Measurements from ENCODE around the gene ZNF181. TPM values are rescaled to one million over a fixed set of nuclear protein-coding genes. Genes with fewer than 3 reads are reported as not detected.

Gene ZNF181
- total RNA-seq, 1 experiment from 2014 or later, result 17.2 TPM

GRCh38 chr19:34786236-34786635, 52.2 kb downstream of the ZNF181 start:
- BruUV-seq (replicated peaks), result no TSS peak
- Histone ChIP-seq H2AFZ (ENCODE audit: low read length) (no peak overlapping the region), H3K4me3 (ENCODE audit: low read length) (no peak overlapping the region), H3K4me1 (ENCODE audit: insufficient read depth, low read length) (no peaks in the 10 kb centered on the region), H3K9me2 (replicated peaks; ENCODE audit: low read length) (no peaks in the 10 kb centered on the region), H3K27ac (ENCODE audit: low read length) (no peak overlapping the region), H3K79me2 (ENCODE audit: low read length) (no peaks in the 10 kb centered on the region), H3K27me3 (ENCODE audit: low read length) (no peaks in the 10 kb centered on the region), H4K20me1 (ENCODE audit: low read length) (no peaks in the 10 kb centered on the region), H3K9ac (ENCODE audit: low read length) (no peak overlapping the region), H3K4me2 (ENCODE audit: low read length) (no peak overlapping the region), H3F3A (ENCODE audit: low read length, unreplicated experiment) (no peaks in the 10 kb centered on the region), H3K36me3 (ENCODE audit: low read depth, low read length) (no peaks in the 10 kb centered on the region), H3K9me3 (ENCODE audit: low read length) (no peaks in the 10 kb centered on the region)
- intact Hi-C loops (cut with micrococcal nuclease), result no loop called here
- DNase-seq, result no peak
- no peak for TF ChIP-seq CTCF (conservative IDR thresholded peaks at IDR 0.05; ENCODE audit: low read depth, low read length)
- no peak for TF ChIP-seq EZH2 (IDR thresholded peaks at IDR 0.05; ENCODE audit: low read length, unreplicated experiment)
- TF ChIP-seq EZH2phosphoT487 (IDR thresholded peaks at IDR 0.05; ENCODE audit: borderline replicate concordance, low read length), result no peak
- CTCF ChIA-PET, result no interaction called here
- POLR2A ChIA-PET (ENCODE audit: unreplicated experiment), result no interaction called here
- no peak for ATAC-seq

- H3F3A ChIP-seq (ENCODE audit: low read length, unreplicated experiment), result no peaks in the 10 kb centered on the region
- H3K27me3 ChIP-seq (ENCODE audit: low read length), result no peaks in the 10 kb centered on the region
- H3K9me2 ChIP-seq (replicated peaks; ENCODE audit: low read length), result no peaks in the 10 kb centered on the region
- no peak overlapping the region for H3K4me3 ChIP-seq (ENCODE audit: low read length)
- ATAC-seq (no peak), DNase-seq (no peak)
- H3K9ac ChIP-seq (ENCODE audit: low read length), result no peak overlapping the region
- H2AFZ ChIP-seq (ENCODE audit: low read length), result no peak overlapping the region
- H3K36me3 ChIP-seq (ENCODE audit: low read depth, low read length), result no peaks in the 10 kb centered on the region
- ChIA-PET CTCF (no interaction called here), POLR2A (ENCODE audit: unreplicated experiment) (no interaction called here)
- H3K4me2 ChIP-seq (ENCODE audit: low read length), result no peak overlapping the region
- H4K20me1 ChIP-seq (ENCODE audit: low read length), result no peaks in the 10 kb centered on the region
- TF ChIP-seq CTCF (conservative IDR thresholded peaks at IDR 0.05; ENCODE audit: low read depth, low read length) (no peak), EZH2 (IDR thresholded peaks at IDR 0.05; ENCODE audit: low read length, unreplicated experiment) (no peak), EZH2phosphoT487 (IDR thresholded peaks at IDR 0.05; ENCODE audit: borderline replicate concordance, low read length) (no peak)
- H3K4me1 ChIP-seq (ENCODE audit: insufficient read depth, low read length), result no peaks in the 10 kb centered on the region
- H3K79me2 ChIP-seq (ENCODE audit: low read length), result no peaks in the 10 kb centered on the region
- no peaks in the 10 kb centered on the region for H3K9me3 ChIP-seq (ENCODE audit: low read length)
- no peak overlapping the region for H3K27ac ChIP-seq (ENCODE audit: low read length)
- intact Hi-C loops (cut with micrococcal nuclease), result no loop called here
- BruUV-seq (replicated peaks), result no TSS peak
Observed at GRCh38 chr19:34787059-34787824, 53.2 kb downstream of the ZNF181 start.

- DNase-seq (no peak), ATAC-seq (no peak)
- Histone ChIP-seq H3K27me3 (ENCODE audit: low read length) (no peaks in the 10 kb centered on the region), H4K20me1 (ENCODE audit: low read length) (no peaks in the 10 kb centered on the region), H3K4me1 (ENCODE audit: insufficient read depth, low read length) (no peaks in the 10 kb centered on the region), H3K79me2 (ENCODE audit: low read length) (no peaks in the 10 kb centered on the region), H3K4me3 (ENCODE audit: low read length) (no peak overlapping the region), H3K9me3 (ENCODE audit: low read length) (no peaks in the 10 kb centered on the region), H3K9ac (ENCODE audit: low read length) (no peak overlapping the region), H3K4me2 (ENCODE audit: low read length) (no peak overlapping the region), H3K27ac (ENCODE audit: low read length) (no peak overlapping the region), H3K36me3 (ENCODE audit: low read depth, low read length) (no peaks in the 10 kb centered on the region), H2AFZ (ENCODE audit: low read length) (no peak overlapping the region), H3K9me2 (replicated peaks; ENCODE audit: low read length) (no peaks in the 10 kb centered on the region), H3F3A (ENCODE audit: low read length, unreplicated experiment) (no peaks in the 10 kb centered on the region)
- intact Hi-C loops (cut with micrococcal nuclease), result no loop called here
- TF ChIP-seq EZH2 (IDR thresholded peaks at IDR 0.05; ENCODE audit: low read length, unreplicated experiment) (no peak), EZH2phosphoT487 (IDR thresholded peaks at IDR 0.05; ENCODE audit: borderline replicate concordance, low read length) (no peak), CTCF (conservative IDR thresholded peaks at IDR 0.05; ENCODE audit: low read depth, low read length) (no peak)
- ChIA-PET CTCF (no interaction called here), POLR2A (ENCODE audit: unreplicated experiment) (no interaction called here)
- no TSS peak for BruUV-seq (replicated peaks)
Observed at GRCh38 chr19:34788074-34788473, 54.0 kb downstream of the ZNF181 start.

Measured in PC-3 (cell line).